Measurements from ENCODE around the gene MLANA. TPM values are rescaled to one million over a fixed set of nuclear protein-coding genes. Genes with fewer than 3 reads are reported as not detected.
A peak's percentile ranks its signal among the peaks of the same experiment; 100 is the strongest.

The MLANA gene
- total RNA-seq, 1 donor: not detected

GRCh38 chr9:5950261-5950660, 59.6 kb downstream of the MLANA start:
- DNase-seq (ENCODE audit: low read depth): no peak
- no peak for TF ChIP-seq CTCF (IDR thresholded peaks at IDR 0.05; ENCODE audit: insufficient read depth, low read depth, low read length)

GRCh38 chr9:5951686-5952211, 61.1 kb downstream of the MLANA start:
- no peak overlapping the region for H3K4me3 ChIP-seq (ENCODE audit: low read depth, low read length)
- TF ChIP-seq CTCF (IDR thresholded peaks at IDR 0.05; ENCODE audit: insufficient read depth, low read depth, low read length): no peak
- DNase-seq (ENCODE audit: low read depth): peak; percentile 59

More at GRCh38 chr9:5950261-5950660, 59.6 kb downstream of the MLANA start:
- no peak overlapping the region for H3K4me3 ChIP-seq (ENCODE audit: low read depth, low read length)

- no peak overlapping the region for H3K4me3 ChIP-seq (ENCODE audit: low read depth, low read length)
- DNase-seq (ENCODE audit: low read depth): peak; percentile 48
- TF ChIP-seq CTCF (IDR thresholded peaks at IDR 0.05; ENCODE audit: insufficient read depth, low read depth, low read length): no peak
Observed at GRCh38 chr9:5953743-5954707, 63.3 kb downstream of the MLANA start.

GRCh38 chr9:5957166-5957565, 66.5 kb downstream of the MLANA start:
- DNase-seq (ENCODE audit: low read depth): no peak
- no peak overlapping the region for H3K4me3 ChIP-seq (ENCODE audit: low read depth, low read length)
- TF ChIP-seq CTCF (IDR thresholded peaks at IDR 0.05; ENCODE audit: insufficient read depth, low read depth, low read length): no peak

- DNase-seq (ENCODE audit: low read depth): no peak
- no peak overlapping the region for H3K4me3 ChIP-seq (ENCODE audit: low read depth, low read length)
- TF ChIP-seq CTCF (IDR thresholded peaks at IDR 0.05; ENCODE audit: insufficient read depth, low read depth, low read length): no peak
Observed at GRCh38 chr9:5958273-5958672, 67.6 kb downstream of the MLANA start.

Other genes with a start within 250 kb of the MLANA start
- 38.3 and 58.3 TPM in 2 replicates for gene ERMP1, start 57.8 kb upstream of the MLANA start, total RNA-seq
- gene RANBP6, start 124.7 kb downstream of the MLANA start, total RNA-seq: 29.0 and 45.3 TPM in 2 replicates